Neuron (in vitro differentiated cells): ENCODE data around the gene MEOX1.

Experiments
- H2AFZ ChIP-seq: one replicate; pipeline ENCODE4 v1.6.1; 2013; ENCODE audit warnings: low read depth, mild to moderate bottlenecking, inconsistent platforms, low read length, moderate library complexity
- H3K27me3 ChIP-seq: one replicate; pipeline ENCODE4 v1.6.1; 2013; ENCODE audit warnings: low read length; ENCODE audit not compliant: insufficient read depth
- H3K36me3 ChIP-seq: one replicate; pipeline ENCODE4 v1.6.1; 2013; ENCODE audit warnings: low read length; ENCODE audit not compliant: insufficient read depth
- H3K4me1 ChIP-seq: one replicate; pipeline ENCODE4 v1.6.1; 2013; ENCODE audit warnings: low read length; ENCODE audit not compliant: insufficient read depth
- H3K4me3 ChIP-seq: 2 replicates; pipeline ENCODE4 v1.5.1; 2013; ENCODE audit warnings: mild to moderate bottlenecking, low read length, moderate library complexity
- H3K9me3 ChIP-seq: one replicate; pipeline ENCODE4 v1.6.1; 2013; ENCODE audit warnings: low read length

Gene MEOX1

DNA sequence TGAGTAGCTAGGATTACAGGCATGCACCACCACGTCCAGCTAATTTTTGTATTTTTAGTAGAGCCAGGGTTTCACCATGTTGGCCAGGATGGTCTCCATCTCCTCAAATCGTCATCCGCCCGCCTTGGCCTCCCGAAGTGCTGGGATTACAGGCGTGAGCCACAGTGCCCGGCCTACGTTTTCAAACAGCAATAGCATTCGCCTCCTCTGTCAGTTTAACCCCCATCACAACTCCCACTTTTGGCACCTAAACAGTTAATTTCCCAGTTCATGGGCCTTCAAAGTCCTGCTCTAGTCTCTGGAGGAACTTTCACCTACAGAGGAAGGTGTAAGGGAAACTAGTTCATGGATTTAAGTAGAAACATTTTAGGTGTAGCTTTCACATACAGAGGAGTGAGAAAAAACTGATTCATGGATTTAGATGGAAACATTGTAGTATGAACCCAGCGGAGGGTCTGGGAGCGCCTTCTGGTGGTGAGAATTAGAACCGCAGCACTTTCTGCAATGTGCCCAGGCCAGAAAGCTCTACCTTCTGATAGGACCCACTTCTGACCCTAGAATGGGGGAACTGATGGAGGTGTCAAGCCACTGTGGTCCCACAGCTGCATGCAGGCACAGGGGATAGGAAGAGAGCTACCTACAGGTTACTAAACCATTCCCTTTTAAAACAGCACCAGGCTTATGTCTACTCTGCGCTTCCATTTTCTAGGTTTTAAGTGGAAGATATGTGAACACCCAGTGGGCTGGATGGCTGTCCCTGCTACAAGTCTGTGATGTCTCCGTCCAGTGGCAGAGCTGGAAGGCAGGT, 12.0 kb upstream of the MEOX1 start:
- no peaks in the 10 kb centered on the region for H3K9me3 ChIP-seq
- H3K4me1 ChIP-seq = peaks cover 18% of the 10 kb centered on the region
- H2AFZ ChIP-seq = no peak overlapping the region

GRCh38 chr17:43671755-43672519, 10.2 kb upstream of the MEOX1 start:
- peaks cover under 1% of the 10 kb centered on the region for H3K27me3 ChIP-seq
- H3K9me3 ChIP-seq = no peaks in the 10 kb centered on the region
- H2AFZ ChIP-seq = no peak overlapping the region
- no peaks in the 10 kb centered on the region for H3K36me3 ChIP-seq
- H3K4me1 ChIP-seq = peaks cover 15% of the 10 kb centered on the region
- no peak overlapping the region for H3K4me3 ChIP-seq

More for the DNA sequence above, 12.0 kb upstream of the MEOX1 start:
- Histone ChIP-seq H3K36me3 (no peaks in the 10 kb centered on the region), H3K4me3 (no peak overlapping the region), H3K27me3 (no peaks in the 10 kb centered on the region)

- peaks cover 3% of the 10 kb centered on the region for H3K27me3 ChIP-seq
- H3K4me1 ChIP-seq = peaks cover 8% of the 10 kb centered on the region
- H3K4me3 ChIP-seq = no peak overlapping the region
- no peaks in the 10 kb centered on the region for H3K36me3 ChIP-seq
- H2AFZ ChIP-seq = no peak overlapping the region
- no peaks in the 10 kb centered on the region for H3K9me3 ChIP-seq
Measured at GRCh38 chr17:43671031-43671692, 9.4 kb upstream of the MEOX1 start.

DNA sequence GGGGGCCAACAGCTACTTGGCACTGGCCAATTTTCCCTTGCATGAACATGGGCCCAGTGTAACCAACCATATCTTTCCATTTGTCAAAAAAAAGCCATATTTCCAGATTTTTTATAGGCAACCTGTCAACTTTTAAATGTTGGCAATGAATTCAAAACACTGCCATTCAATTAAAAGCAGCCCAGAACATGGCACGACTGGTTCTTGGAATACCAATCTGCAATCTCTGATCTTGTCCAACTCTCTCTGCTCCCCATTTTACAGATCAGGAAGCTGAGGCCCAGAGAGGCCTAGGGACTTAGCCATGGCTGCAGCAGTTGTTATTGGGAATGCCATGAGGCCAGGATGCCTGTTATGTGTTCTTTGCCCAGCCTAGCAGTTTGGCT, 8.9 kb upstream of the MEOX1 start:
- H3K27me3 ChIP-seq = peaks cover 3% of the 10 kb centered on the region
- no peaks in the 10 kb centered on the region for H3K36me3 ChIP-seq
- no peak overlapping the region for H3K4me3 ChIP-seq
- H2AFZ ChIP-seq = no peak overlapping the region
- H3K9me3 ChIP-seq = no peaks in the 10 kb centered on the region
- peaks cover 6% of the 10 kb centered on the region for H3K4me1 ChIP-seq

- no peak overlapping the region for H2AFZ ChIP-seq
- H3K27me3 ChIP-seq = peaks cover 3% of the 10 kb centered on the region
- H3K9me3 ChIP-seq = no peaks in the 10 kb centered on the region
- peaks cover 7% of the 10 kb centered on the region for H3K4me1 ChIP-seq
- no peaks in the 10 kb centered on the region for H3K36me3 ChIP-seq
- H3K4me3 ChIP-seq = no peak overlapping the region
Measured at GRCh38 chr17:43669971-43670644, 8.4 kb upstream of the MEOX1 start.

GRCh38 chr17:43667947-43668348, 6.2 kb upstream of the MEOX1 start:
- peaks cover 7% of the 10 kb centered on the region for H3K4me1 ChIP-seq
- H3K36me3 ChIP-seq = no peaks in the 10 kb centered on the region
- H3K4me3 ChIP-seq = no peak overlapping the region
- no peak overlapping the region for H2AFZ ChIP-seq
- peaks cover 3% of the 10 kb centered on the region for H3K27me3 ChIP-seq
- H3K9me3 ChIP-seq = no peaks in the 10 kb centered on the region

DNA sequence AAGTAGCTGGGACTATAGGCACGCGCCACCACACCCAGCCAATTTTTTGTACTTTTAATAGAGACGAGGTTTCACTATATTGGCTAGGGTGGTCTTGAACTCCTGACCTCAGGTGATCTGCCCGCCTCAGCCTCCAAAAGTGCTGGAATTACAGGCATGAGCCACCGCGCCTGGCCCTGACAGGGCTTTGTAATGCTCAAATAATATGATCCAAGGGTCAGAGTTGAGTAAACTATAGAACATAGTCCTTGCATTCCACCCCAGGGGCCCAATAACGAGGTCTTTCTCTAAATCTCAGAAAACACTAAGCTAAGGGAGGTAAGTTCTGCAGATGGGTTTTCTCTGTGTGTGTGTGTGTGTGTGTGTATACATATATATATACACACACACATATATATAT, 5.8 kb upstream of the MEOX1 start:
- no peak overlapping the region for H3K4me3 ChIP-seq
- peaks cover 10% of the 10 kb centered on the region for H3K4me1 ChIP-seq
- no peak overlapping the region for H2AFZ ChIP-seq
- no peaks in the 10 kb centered on the region for H3K9me3 ChIP-seq
- peaks cover 3% of the 10 kb centered on the region for H3K27me3 ChIP-seq
- H3K36me3 ChIP-seq = no peaks in the 10 kb centered on the region

DNA sequence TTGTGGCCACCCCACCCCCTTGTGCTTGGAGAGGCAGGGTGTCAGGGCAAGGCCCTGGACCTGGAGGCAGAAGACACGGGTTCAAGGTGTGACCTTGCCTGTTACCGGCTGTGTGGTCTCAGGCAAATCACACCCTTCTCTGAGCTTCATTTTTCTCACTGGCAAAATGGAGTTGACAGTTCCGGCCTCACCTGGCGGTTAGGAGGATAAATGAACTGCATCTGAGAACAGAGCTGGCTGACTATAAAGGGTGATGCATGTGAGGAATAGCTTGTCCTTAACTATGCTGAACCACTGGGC, 4.2 kb upstream of the MEOX1 start:
- H3K36me3 ChIP-seq = no peaks in the 10 kb centered on the region
- no peak overlapping the region for H3K4me3 ChIP-seq
- no peaks in the 10 kb centered on the region for H3K9me3 ChIP-seq
- peaks cover 4% of the 10 kb centered on the region for H3K27me3 ChIP-seq
- no peak overlapping the region for H2AFZ ChIP-seq
- H3K4me1 ChIP-seq = peaks cover 18% of the 10 kb centered on the region

DNA sequence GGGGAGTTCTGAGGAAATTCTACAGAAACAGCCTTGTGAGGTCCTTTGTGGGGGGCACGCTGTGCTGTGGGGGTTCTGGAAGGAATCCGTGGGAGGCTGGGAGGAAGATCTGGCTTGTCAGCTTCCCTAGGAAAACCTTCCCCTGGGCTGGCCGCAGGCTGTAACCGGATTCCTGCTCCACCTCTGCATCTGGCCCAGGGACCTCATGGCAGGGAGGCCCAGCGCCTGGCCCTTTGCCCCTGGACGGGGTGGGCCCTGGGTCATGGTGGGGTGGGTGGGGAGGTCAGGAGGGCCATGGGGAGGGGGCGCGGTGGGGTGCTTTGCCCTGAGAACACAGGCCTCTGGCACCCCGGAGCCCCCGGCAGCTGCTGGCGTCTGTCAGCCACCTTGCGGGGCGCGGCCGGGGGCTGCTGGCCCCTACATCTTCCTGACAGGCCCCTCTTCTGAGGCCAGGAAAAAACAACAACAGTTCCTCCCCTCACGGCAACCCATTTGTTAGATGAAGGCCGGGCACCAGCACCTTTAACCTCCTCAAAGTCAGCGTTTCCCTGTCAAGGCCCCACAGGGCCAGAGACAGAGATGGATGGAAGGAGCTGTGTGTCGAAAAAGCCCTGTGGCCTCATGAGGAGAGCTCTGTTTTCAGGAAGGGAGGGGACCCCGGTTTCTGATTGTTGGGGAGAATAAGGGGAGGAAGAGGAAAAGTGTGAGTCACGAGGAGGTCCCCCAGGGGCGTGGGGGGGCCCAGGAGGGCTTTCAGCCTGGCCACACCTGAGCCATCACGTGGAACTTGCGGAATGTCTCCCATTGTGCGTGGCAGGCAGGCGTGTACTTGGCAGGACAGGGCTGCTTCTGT, 3.6 kb upstream of the MEOX1 start:
- H3K27me3 ChIP-seq = peaks cover 8% of the 10 kb centered on the region
- no peak overlapping the region for H3K4me3 ChIP-seq
- no peaks in the 10 kb centered on the region for H3K9me3 ChIP-seq
- H3K36me3 ChIP-seq = no peaks in the 10 kb centered on the region
- H2AFZ ChIP-seq = no peak overlapping the region
- peaks cover 18% of the 10 kb centered on the region for H3K4me1 ChIP-seq

DNA sequence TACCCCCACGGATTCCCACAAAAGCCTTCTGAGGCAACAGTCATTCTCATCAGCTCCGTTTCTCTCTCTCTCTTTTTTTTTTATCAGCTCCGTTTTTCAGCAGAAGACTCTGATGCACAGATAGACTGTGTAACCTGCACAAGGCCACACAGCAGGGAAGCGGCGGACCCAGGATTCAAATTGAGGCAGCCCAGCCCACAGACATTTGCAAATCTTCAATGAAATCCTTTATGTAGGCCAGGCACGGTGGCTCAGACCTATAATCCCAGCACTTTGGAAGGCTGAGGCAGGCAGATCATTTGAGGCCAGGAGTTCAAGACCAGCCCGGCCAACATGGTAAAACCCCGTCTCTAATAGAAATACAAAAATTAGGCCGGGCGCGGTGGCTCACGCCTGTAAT, 2.4 kb upstream of the MEOX1 start:
- no peaks in the 10 kb centered on the region for H3K36me3 ChIP-seq
- no peaks in the 10 kb centered on the region for H3K9me3 ChIP-seq
- H3K4me3 ChIP-seq = no peak overlapping the region
- no peak overlapping the region for H2AFZ ChIP-seq
- peaks cover 15% of the 10 kb centered on the region for H3K27me3 ChIP-seq
- H3K4me1 ChIP-seq = peaks cover 18% of the 10 kb centered on the region

DNA sequence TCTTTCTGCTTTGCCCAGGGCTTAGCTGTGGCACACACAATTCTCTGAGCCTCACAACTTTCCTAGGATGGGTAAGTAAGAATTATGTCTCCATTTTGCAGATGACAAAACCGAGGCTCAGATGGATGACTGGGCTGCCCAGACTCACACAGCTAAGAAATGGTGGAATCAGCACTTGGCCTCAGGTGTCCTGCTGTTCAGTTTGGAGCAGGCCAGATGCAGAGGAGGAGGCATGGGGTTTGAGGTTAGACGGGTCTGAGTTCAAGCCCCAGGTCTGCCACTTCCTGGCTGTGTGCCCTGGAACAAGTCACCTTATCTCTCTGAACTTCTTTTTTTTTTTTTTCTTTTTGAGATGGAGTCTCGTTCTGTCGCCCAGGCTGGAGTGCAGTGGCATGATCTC, 1.7 kb upstream of the MEOX1 start:
- H3K4me3 ChIP-seq = no peak overlapping the region
- no peaks in the 10 kb centered on the region for H3K36me3 ChIP-seq
- peaks cover 21% of the 10 kb centered on the region for H3K27me3 ChIP-seq
- H3K4me1 ChIP-seq = peaks cover 18% of the 10 kb centered on the region
- H3K9me3 ChIP-seq = no peaks in the 10 kb centered on the region
- H2AFZ ChIP-seq = no peak overlapping the region

- H3K4me1 ChIP-seq = peaks cover 18% of the 10 kb centered on the region
- H3K4me3 ChIP-seq = no peak overlapping the region
- H3K27me3 ChIP-seq = peaks cover 23% of the 10 kb centered on the region
- H3K36me3 ChIP-seq = no peaks in the 10 kb centered on the region
- H3K9me3 ChIP-seq = no peaks in the 10 kb centered on the region
- H2AFZ ChIP-seq = no peak overlapping the region
Measured at GRCh38 chr17:43662413-43663141, 855 bp upstream of the MEOX1 start.
